Activated T-cell treated with anti-CD3 and anti-CD28 coated beads, Interleukin-2, amount 50 U/mL, for 24 hours (primary cell): Measurements from ENCODE around the gene SMARCA2.

ENCODE experiments used
- DNase-seq: peaks from one replicate; pipeline ENCODE4 v3.0.0-alpha.2; 2020
- H3K27ac Mint-ChIP-seq: 2 replicates; pipeline ENCODE4 v1.8.0; 2020; ENCODE audit warnings: mild to moderate bottlenecking, mixed read lengths
- H3K27me3 Mint-ChIP-seq: 2 replicates; pipeline ENCODE4 v1.8.0; 2020; ENCODE audit warnings: mixed read lengths
- H3K36me3 Mint-ChIP-seq: 2 replicates; pipeline ENCODE4 v1.8.0; 2020; ENCODE audit warnings: low read depth, mixed read lengths
- H3K4me1 Mint-ChIP-seq: 2 replicates; pipeline ENCODE4 v1.8.0; 2020; ENCODE audit warnings: low read depth, mixed read lengths
- H3K4me3 Mint-ChIP-seq: 2 replicates; pipeline ENCODE4 v1.8.0; 2020; ENCODE audit warnings: mild to moderate bottlenecking, moderate library complexity, mixed read lengths
- H3K9me3 Mint-ChIP-seq: 2 replicates; pipeline ENCODE4 v1.8.0; 2020; ENCODE audit warnings: mixed read lengths

Gene SMARCA2

DNA sequence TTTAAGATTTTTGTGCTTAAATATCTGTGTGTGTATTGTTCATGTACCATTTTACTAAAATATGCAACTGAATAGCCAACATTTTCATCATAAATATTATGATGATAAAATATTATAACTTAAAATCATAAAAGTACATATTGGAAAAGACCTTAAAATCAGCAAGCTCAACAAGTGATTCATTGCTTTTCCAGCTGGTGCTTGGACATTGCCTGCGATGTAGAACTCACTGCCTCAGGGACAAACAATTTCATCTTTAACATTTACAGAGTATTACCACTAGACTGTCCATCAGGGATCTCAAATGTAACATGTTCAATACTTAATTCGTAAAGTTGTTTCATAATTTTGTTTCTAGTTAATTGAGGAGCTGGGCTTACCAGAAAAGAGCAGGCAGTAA, 17.5 kb upstream of the SMARCA2 start:
- no peak overlapping the region for H3K27ac Mint-ChIP-seq
- no peaks in the 10 kb centered on the region for H3K27me3 Mint-ChIP-seq
- no peaks in the 10 kb centered on the region for H3K4me1 Mint-ChIP-seq
- H3K4me3 Mint-ChIP-seq, result no peak overlapping the region
- H3K36me3 Mint-ChIP-seq, result no peaks in the 10 kb centered on the region
- H3K9me3 Mint-ChIP-seq, result no peaks in the 10 kb centered on the region
- no peak for DNase-seq

DNA sequence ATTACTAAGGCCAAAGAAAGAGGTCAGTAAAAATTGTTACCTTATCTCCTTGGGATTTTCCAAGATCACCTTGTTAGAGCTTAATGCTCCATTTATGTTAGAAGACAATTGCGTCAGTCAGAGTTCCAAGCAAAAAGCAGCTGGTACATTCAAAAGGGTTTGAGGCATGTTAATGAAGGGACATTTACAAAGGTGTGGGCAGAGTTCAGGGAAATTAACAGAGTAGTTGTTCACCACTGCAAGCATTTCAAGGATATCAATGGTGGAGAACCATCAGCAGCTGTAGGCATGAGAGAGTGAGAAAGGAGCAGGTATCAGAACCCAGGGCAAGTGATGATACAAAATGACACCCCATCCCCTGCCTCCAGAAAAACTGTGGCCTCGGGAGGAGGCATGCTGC, 17.0 kb upstream of the SMARCA2 start:
- H3K27me3 Mint-ChIP-seq, result no peaks in the 10 kb centered on the region
- DNase-seq, result no peak
- no peaks in the 10 kb centered on the region for H3K4me1 Mint-ChIP-seq
- no peaks in the 10 kb centered on the region for H3K36me3 Mint-ChIP-seq
- no peak overlapping the region for H3K4me3 Mint-ChIP-seq
- no peaks in the 10 kb centered on the region for H3K9me3 Mint-ChIP-seq
- no peak overlapping the region for H3K27ac Mint-ChIP-seq

DNA sequence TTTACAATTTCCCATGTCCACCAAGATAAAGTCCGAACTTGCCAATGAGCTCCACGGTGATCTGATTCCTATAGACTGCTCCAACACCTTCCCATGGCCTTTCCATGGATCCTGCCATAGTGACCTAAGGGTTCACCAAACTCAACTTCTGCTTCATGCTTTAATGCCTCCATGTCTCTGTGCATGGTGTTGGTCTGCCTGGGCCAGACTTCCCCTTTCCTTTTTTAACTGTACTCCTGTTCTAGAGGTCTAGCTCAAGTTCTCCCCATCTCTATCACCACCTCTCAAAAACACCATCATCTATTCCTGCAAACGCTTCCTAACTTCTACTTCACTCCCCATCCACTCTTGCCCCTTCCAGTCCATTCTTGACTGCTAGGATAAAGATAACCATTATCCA, 14.8 kb upstream of the SMARCA2 start:
- H3K9me3 Mint-ChIP-seq, result no peaks in the 10 kb centered on the region
- peaks cover 7% of the 10 kb centered on the region for H3K4me1 Mint-ChIP-seq
- no peaks in the 10 kb centered on the region for H3K36me3 Mint-ChIP-seq
- peaks cover under 1% of the 10 kb centered on the region for H3K27me3 Mint-ChIP-seq
- H3K27ac Mint-ChIP-seq, result no peak overlapping the region
- H3K4me3 Mint-ChIP-seq, result no peak overlapping the region
- DNase-seq, result no peak

DNA sequence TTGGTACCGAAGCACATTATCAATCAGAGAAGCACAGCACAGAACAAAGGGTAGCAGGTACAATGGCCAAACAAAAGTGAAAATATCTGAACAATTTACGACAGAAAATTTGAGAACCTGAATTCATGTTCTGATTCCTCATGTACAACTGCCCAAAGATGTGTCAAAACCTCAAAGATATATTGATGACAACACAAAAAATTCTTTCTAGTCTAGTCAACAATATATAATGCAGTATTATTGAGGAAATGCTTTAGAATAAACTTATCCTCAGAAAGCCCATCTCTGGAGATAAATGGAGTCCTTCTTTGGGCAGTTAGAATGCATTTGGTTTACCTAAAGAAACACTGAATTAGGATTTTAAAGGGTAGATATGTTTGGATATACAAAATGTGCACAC, 6.8 kb upstream of the SMARCA2 start:
- Mint-ChIP-seq H3K9me3 (no peaks in the 10 kb centered on the region), H3K36me3 (no peaks in the 10 kb centered on the region), H3K27me3 (peaks cover 3% of the 10 kb centered on the region), H3K4me1 (peaks cover 29% of the 10 kb centered on the region), H3K4me3 (no peak overlapping the region), H3K27ac (no peak overlapping the region)
- no peak for DNase-seq

DNA sequence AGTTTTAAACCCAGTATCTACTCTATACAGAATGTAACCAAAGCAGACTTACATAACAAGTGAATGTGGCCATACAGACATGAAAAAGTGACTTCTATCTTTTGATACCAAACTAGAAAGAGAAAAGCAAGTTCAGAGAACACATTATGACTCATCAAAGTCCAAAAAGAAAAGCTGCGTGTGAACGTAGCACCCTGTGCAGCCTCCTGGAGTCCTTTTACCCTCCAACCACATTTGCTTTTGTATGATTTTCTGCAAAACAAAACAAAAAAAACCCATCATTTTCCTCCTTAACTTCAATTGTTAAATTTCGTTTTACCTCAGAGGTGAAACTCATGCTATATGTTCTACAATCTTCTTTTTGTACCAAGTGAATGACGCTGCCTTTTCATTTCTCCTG, 2.8 kb upstream of the SMARCA2 start:
- no peak overlapping the region for H3K4me3 Mint-ChIP-seq
- no peaks in the 10 kb centered on the region for H3K27me3 Mint-ChIP-seq
- peak overlapping the region; percentile 36 for H3K27ac Mint-ChIP-seq

DNA sequence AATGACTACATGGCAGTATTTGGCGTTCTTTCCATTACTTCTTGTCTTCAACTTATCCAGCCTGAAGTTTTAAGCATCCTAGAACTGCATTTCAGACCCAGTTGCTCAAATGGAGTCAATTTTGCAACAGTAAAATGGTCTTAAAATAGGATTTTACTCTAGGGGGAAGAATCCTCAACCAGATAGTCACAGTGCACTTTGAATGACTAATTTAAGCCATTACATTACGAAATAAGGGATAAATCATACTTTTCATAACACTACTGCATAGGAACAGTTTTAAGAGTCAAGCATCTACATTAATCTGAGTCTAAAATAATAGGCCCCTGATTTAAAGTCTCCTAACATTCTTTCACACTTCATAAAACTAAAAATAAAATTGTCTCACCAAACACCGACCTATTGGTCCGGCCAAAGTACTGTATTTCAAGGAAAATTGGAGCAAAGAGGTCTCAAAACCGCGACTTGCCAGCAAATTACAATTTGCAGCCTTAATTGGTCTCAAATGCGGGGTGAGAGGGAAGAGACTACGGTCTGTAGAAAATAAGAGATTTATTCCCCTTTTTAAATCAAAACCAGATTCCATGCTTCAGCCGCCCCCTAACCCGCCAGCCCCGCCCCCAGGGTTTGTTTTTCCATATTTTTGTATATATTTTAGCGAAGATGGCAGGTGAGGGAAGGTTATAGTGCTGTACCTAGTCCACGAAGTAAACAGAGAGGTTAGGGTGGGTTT, 1.2 kb upstream of the SMARCA2 start:
- peaks cover 41% of the 10 kb centered on the region for H3K4me1 Mint-ChIP-seq
- peak overlapping the region; percentile 94 for H3K27ac Mint-ChIP-seq

More for the DNA sequence above, 2.8 kb upstream of the SMARCA2 start:
- no peaks in the 10 kb centered on the region for H3K9me3 Mint-ChIP-seq
- DNase-seq, result no peak
- peaks cover 33% of the 10 kb centered on the region for H3K4me1 Mint-ChIP-seq
- H3K36me3 Mint-ChIP-seq, result peaks cover 12% of the 10 kb centered on the region

DNA sequence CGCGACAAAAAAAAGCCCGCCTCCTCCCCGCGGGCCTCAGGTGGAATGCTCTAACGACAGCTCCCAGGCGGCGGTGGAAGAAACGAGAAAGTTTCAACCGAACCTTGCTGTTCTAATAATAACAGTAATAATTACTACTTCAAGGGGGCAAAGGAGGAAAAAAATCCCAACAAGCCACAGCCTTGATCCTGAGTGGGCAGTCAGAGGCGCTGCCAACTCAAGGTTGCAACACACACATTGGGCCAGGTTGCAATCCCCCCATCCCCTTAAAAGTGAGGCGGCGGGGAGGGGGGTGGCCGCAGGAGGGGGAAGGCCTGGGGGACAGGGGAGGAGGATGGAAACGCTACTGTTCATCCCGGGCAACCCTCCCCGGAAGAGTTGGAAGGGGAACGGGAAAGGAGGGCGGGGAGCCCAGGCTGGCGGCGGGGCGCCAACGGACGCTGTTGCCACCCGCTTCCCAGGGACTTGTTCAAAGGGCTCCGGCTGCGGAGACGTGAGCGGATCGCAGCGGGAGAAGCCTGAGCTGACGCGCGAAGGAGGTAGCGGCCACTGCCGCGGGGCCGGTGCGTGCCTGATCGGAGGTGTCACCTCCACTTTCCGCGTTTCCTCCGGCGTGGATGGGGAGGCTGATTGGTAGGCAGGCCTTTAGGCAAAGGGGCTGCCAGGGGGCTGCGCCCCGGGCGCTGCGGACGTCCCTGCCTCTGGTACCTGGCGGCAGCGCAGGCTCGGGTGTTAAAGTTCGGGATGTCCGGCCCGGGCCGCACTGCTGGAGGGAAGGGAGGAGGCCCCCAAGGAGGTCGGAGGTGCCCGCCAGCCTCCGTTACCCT, 647 bp downstream of the SMARCA2 start:
- Mint-ChIP-seq H3K4me1 (peaks cover 59% of the 10 kb centered on the region), H3K36me3 (peaks cover 22% of the 10 kb centered on the region), H3K27me3 (no peaks in the 10 kb centered on the region), H3K27ac (peak overlapping the region; percentile 99), H3K4me3 (peak overlapping the region; percentile 95), H3K9me3 (no peaks in the 10 kb centered on the region)
- peak; percentile 75 for DNase-seq

More for the DNA sequence above, 1.2 kb upstream of the SMARCA2 start:
- DNase-seq, result no peak
- Mint-ChIP-seq H3K9me3 (no peaks in the 10 kb centered on the region), H3K36me3 (peaks cover 22% of the 10 kb centered on the region), H3K4me3 (peak overlapping the region; percentile 95), H3K27me3 (no peaks in the 10 kb centered on the region)

DNA sequence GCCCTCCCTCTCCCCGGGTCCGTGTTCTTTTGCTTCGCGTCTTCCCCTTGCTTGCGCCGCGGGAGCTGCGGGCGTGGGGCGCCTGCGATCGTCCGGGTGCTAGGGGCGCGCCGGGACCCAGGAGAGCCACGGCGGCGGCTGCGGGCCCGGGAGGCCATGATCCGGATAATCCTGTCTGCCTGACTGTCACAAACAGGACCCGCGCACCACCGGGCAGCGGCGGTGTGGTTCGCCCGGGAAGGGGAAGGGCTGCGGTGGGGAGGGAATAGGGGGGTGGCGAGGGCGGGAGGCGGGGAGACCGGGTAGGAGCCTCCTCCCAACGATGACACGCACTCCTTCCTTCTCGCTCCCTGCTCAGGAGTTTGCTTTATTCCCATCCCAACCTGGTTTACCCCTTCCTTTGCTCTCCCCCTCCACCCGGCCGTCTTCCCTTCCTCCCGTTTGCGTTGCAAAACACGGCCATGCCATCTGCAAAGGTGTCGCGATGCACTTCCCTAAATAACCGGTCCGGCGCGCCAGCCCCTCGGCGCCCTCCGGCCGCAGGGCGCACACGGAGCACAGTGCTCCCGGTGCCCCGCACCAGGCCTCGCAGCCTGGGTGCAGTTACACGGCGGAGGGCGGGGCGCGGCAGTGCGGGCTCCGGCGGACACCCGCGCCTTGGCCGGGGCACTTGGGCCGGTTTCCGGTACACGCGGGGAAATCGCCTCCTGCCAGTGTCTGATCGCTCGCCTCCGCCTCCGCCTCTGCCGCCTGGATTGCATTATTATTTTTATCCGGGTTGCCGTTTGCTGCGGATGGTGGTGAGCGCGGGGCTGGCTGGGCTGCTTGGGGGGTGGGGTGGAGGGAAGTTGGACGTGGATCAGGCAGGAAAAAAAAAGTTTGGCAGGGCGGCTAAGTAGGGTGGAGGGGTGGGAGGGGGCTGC, 1.5 kb downstream of the SMARCA2 start:
- H3K9me3 Mint-ChIP-seq, result no peaks in the 10 kb centered on the region
- H3K27me3 Mint-ChIP-seq, result no peaks in the 10 kb centered on the region
- peaks cover 22% of the 10 kb centered on the region for H3K36me3 Mint-ChIP-seq
- H3K4me3 Mint-ChIP-seq, result peak overlapping the region; percentile 95
- DNase-seq, result peak; percentile 77
- peaks cover 62% of the 10 kb centered on the region for H3K4me1 Mint-ChIP-seq
- H3K27ac Mint-ChIP-seq, result peak overlapping the region; percentile 99

DNA sequence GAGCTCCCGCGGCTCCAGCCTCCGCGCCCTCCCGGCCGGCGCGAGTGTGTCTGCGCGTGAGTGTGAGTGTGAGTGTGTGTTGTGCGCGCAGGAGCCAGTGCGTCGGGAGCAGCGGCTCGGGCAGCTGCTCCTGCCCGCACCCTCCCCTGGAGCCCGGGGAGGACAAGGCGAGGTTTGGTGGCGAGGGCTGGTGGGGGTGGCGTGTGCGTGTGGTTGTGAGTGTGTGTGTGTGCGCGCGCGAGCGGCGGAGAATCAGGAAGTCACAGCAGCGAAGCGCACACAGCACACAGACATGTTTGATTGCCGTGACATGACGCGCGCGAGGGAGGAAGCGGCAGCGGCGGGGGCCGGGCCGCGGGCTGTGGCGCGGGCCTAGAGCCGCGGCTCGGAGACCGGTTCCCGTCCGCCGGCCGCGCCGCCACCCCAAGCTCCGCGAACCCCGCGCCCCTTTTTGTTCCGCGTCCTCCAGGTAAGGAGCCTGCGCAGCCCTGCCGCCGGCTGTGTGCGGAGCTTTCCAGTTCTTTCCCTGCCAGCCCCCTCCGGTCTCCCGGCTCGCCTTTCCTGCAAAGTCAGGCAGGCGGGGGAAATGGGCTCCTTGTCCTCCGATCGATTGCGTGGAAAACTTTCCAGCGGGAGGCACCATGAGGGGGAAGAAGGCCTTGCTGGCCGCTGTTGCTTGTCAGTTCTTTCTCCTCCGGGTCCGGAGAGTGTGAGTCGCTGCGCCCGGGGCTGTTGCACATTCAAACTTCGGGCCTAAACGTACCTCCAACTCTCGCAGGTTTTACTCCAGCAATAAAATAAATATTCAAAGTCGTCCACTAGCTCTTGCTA, 2.4 kb downstream of the SMARCA2 start:
- H3K4me1 Mint-ChIP-seq, result peaks cover 63% of the 10 kb centered on the region
- H3K27ac Mint-ChIP-seq, result peak overlapping the region; percentile 98

DNA sequence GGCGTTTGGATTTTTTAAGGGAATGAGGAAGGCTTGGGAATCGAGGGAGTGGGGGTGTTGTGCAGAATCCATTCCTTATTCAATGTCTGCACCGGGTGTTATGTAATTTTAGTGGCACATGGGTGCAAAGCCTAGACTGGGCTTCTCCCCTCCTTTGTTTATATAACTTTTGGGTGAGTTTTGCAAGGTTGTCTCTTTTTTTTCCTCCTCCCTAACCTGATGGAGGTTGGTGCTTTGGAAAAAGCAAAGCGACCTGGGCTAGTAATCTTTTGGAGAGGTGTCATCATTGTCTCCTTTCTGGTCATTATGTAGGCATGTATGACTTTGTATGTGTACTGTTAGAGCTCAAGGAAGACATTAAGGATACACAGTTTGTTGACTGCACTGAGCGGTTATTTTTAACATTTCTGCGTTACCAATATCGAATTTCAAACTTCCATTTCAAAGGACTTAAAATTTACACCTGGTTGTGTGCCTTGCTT, 3.1 kb downstream of the SMARCA2 start:
- no peaks in the 10 kb centered on the region for H3K27me3 Mint-ChIP-seq
- peaks cover 63% of the 10 kb centered on the region for H3K4me1 Mint-ChIP-seq
- no peak for DNase-seq
- H3K4me3 Mint-ChIP-seq, result peak overlapping the region; percentile 95
- no peaks in the 10 kb centered on the region for H3K9me3 Mint-ChIP-seq
- H3K36me3 Mint-ChIP-seq, result peaks cover 22% of the 10 kb centered on the region
- H3K27ac Mint-ChIP-seq, result peak overlapping the region; percentile 98

More for the DNA sequence above, 2.4 kb downstream of the SMARCA2 start:
- peak; percentile 81 for DNase-seq
- Mint-ChIP-seq H3K4me3 (peak overlapping the region; percentile 95), H3K36me3 (peaks cover 22% of the 10 kb centered on the region), H3K9me3 (no peaks in the 10 kb centered on the region), H3K27me3 (no peaks in the 10 kb centered on the region)

DNA sequence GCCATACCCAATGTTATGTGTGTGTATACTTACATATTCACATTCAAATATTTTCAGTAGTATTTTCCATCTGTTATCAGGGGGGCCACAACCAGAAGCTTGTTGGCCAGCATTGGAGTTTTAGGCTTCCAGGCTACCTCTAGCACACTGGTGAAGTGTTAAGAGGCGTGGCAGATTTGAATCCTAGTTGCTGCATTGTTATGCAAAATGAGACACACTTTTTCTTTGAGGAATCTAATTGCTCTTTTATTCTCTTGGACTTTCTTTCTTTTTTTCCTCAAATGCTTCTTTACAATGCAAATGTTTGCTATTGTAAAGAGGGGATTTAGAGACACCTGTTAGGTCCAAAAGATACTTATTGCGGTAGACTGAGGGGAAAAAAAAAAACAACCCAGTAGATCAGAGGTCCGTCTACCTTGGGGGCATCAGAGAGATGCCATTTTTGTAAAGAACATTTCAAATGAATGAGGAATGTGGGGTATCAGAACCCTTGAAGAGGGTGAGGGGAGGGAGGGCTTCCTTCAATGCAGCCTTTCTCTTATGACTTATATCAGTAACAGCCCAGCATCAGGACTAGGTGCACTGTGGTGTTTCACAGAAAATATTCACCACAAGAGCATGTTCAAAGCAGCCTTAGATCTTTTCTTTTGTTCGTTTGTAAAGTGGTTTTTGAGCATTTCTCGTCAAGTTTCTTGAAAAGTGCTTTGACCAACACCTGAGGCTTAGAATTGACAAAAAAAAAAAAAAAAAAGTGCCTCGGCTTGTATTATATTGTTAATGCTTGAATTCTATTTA, 3.8 kb downstream of the SMARCA2 start:
- H3K4me3 Mint-ChIP-seq, result peak overlapping the region; percentile 95
- H3K27ac Mint-ChIP-seq, result peak overlapping the region; percentile 98
- H3K36me3 Mint-ChIP-seq, result peaks cover 25% of the 10 kb centered on the region
- H3K9me3 Mint-ChIP-seq, result no peaks in the 10 kb centered on the region
- H3K4me1 Mint-ChIP-seq, result peaks cover 63% of the 10 kb centered on the region
- DNase-seq, result no peak
- H3K27me3 Mint-ChIP-seq, result no peaks in the 10 kb centered on the region

DNA sequence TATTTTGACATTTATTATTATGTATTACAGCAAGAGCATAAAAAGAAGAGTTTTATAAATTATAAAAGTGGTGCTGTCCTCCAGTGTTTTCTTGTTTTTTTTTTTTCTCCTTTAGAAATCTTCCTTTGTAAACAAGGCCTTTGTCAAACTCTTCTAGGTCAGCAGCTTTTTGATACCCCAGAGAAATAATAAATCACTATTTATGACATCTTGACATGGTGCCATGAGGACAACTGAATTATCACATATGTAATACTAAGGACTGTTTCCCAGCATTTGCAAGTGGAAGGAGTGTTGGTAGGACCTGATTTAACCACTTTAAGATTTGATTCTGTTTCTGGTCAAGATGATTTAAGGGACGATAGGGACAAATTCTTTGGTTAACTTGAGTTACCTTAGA, 4.6 kb downstream of the SMARCA2 start:
- Mint-ChIP-seq H3K4me3 (peak overlapping the region; percentile 95), H3K9me3 (no peaks in the 10 kb centered on the region), H3K27me3 (no peaks in the 10 kb centered on the region), H3K27ac (peak overlapping the region; percentile 23), H3K4me1 (peaks cover 67% of the 10 kb centered on the region), H3K36me3 (peaks cover 29% of the 10 kb centered on the region)
- no peak for DNase-seq

DNA sequence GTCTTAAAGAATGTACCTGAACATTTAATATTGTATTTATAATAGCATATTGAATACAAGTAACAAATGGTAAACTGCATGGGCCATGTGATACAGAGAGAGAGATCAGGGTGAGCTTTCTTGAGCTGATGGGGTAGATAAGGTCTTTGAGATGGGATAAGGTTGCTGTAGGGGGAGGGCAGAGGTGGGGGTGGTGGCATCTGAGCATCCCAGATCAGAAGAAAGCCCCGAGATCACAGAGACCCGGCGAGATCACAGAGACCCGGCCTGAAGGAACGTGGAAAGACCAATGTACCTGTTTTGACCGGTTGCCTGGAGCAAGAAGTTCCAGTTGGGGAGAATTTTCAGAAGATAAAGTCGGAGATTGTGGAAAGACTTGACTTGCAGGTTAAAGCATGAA, 6.6 kb downstream of the SMARCA2 start:
- no peaks in the 10 kb centered on the region for H3K27me3 Mint-ChIP-seq
- peak overlapping the region; percentile 48 for H3K4me3 Mint-ChIP-seq
- peaks cover 29% of the 10 kb centered on the region for H3K36me3 Mint-ChIP-seq
- peaks cover 83% of the 10 kb centered on the region for H3K4me1 Mint-ChIP-seq
- no peaks in the 10 kb centered on the region for H3K9me3 Mint-ChIP-seq
- no peak for DNase-seq
- H3K27ac Mint-ChIP-seq, result peak overlapping the region; percentile 82
